GM18508 (cell line): ENCODE measurements around the gene SKA2.
"Not testable (repeated sequence)": the region's sequence is repeated elsewhere in the genome, so short reads cannot be mapped to it uniquely, and the experiment has no call there.

Source experiments
- ATAC-seq: cut with Tn5 transposase; IDR thresholded peaks from one replicate; pipeline ENCODE4 v1.9.1; 2021; ENCODE audit warnings: moderate number of reproducible peaks; ENCODE audit not compliant: insufficient read depth, unreplicated experiment

SKA2 gene

GRCh38 chr17:59106463-59107305, 48.3 kb downstream of the SKA2 start, which contains the start of gene TRIM37:
TSS of gene TRIM37 (minus strand) at chr17:59106880. CDS start at chr17:59106461, 419 bp downstream.
- ATAC-seq = peak; percentile 59

GRCh38 chr17:59105852-59106462, 49.0 kb downstream of the SKA2 start:
- ATAC-seq = no peak

GRCh38 chr17:59101178-59101577, 53.8 kb downstream of the SKA2 start:
- no peak for ATAC-seq

GRCh38 chr17:59097876-59098275, 57.1 kb downstream of the SKA2 start:
- no peak for ATAC-seq

- no peak for ATAC-seq
Measured at GRCh38 chr17:59094861-59095530, 60.0 kb downstream of the SKA2 start.

- ATAC-seq = no peak
Measured at GRCh38 chr17:59093702-59094231, 61.2 kb downstream of the SKA2 start.

GRCh38 chr17:59093145-59093701, 61.8 kb downstream of the SKA2 start:
- ATAC-seq = no peak

- ATAC-seq = not testable (repeated sequence)
Measured at GRCh38 chr17:59090593-59090992, 64.4 kb downstream of the SKA2 start.

- no peak for ATAC-seq
Measured at GRCh38 chr17:59084154-59084553, 70.8 kb downstream of the SKA2 start.

- ATAC-seq = no peak
Measured at GRCh38 chr17:59074494-59074893, 80.5 kb downstream of the SKA2 start.

GRCh38 chr17:59073972-59074371, 81.0 kb downstream of the SKA2 start:
- no peak for ATAC-seq

GRCh38 chr17:59069856-59070255, 85.1 kb downstream of the SKA2 start:
- no peak for ATAC-seq

- no peak for ATAC-seq
Measured at GRCh38 chr17:59067756-59068155, 87.2 kb downstream of the SKA2 start.

- ATAC-seq = no peak
Measured at GRCh38 chr17:59067340-59067739, 87.6 kb downstream of the SKA2 start.

GRCh38 chr17:59062509-59062908, 92.5 kb downstream of the SKA2 start:
- ATAC-seq = no peak
